DOHH2 (cell line): ENCODE measurements around the gene URGCP.

ENCODE experiments used
- EZH2phosphoT487 ChIP-seq: fragments of 200-600 bp; sonication (generic); IDR thresholded peaks from 2 replicates; pipeline ENCODE4 v1.6.1; 2017; ENCODE audit warnings: borderline replicate concordance, mild to moderate bottlenecking, antibody characterized with exemption, low read length, moderate library complexity, mixed read lengths
- TF ChIP-seq, protein P1 (sequence below): fragments of 200-600 bp; sonication (generic); IDR thresholded peaks from one replicate; pipeline ENCODE4 v1.5.1; 2014; ENCODE audit warnings: antibody characterized with exemption, mild to moderate bottlenecking, low read depth, low read length; ENCODE audit not compliant: poor library complexity, severe bottlenecking

DNA sequence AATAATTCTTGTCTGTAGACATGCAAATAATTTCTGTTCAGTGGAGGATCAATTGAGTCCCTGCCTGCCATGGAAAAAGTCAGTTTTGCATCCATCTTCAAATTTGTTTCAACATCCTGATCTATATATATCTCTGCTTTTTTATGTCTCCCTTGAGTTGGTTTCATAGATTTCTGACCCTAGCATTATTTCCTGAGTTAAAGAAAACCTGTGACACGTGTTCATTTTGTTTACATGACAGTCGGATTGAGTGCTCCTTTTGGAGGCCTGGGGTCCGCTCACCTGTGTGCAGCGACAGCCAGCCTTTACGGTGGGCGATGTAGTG is 37.8 kb downstream of the URGCP start:
- TF ChIP-seq, protein P1, sequence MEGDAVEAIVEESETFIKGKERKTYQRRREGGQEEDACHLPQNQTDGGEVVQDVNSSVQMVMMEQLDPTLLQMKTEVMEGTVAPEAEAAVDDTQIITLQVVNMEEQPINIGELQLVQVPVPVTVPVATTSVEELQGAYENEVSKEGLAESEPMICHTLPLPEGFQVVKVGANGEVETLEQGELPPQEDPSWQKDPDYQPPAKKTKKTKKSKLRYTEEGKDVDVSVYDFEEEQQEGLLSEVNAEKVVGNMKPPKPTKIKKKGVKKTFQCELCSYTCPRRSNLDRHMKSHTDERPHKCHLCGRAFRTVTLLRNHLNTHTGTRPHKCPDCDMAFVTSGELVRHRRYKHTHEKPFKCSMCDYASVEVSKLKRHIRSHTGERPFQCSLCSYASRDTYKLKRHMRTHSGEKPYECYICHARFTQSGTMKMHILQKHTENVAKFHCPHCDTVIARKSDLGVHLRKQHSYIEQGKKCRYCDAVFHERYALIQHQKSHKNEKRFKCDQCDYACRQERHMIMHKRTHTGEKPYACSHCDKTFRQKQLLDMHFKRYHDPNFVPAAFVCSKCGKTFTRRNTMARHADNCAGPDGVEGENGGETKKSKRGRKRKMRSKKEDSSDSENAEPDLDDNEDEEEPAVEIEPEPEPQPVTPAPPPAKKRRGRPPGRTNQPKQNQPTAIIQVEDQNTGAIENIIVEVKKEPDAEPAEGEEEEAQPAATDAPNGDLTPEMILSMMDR: no peak
- TF ChIP-seq EZH2phosphoT487: no peak
